ENCODE data around the gene ITGB1. TPM values are rescaled to one million over a fixed set of nuclear protein-coding genes. Genes with fewer than 3 reads are reported as not detected.

The ITGB1 gene
- total RNA-seq, 1 experiment from 2014 or later, result 223 TPM

- Histone ChIP-seq H3K9ac (ENCODE audit: extremely low read depth, insufficient read length, low read length) (no peak overlapping the region), H3K4me1 (ENCODE audit: insufficient read depth, low read length) (peaks cover 8% of the 10 kb centered on the region; the same call in 1 of the 2 replicates), H3K27ac (ENCODE audit: insufficient read length, low read depth, low read length) (no peak overlapping the region)
Measured at GRCh38 chr10:32955790-32956189, 2.2 kb downstream of the ITGB1 start.

More at GRCh38 chr10:32955790-32956189, 2.2 kb downstream of the ITGB1 start:
- peaks cover 52% of the 10 kb centered on the region; the same call in 1 of the 2 replicates for H3K79me2 ChIP-seq (ENCODE audit: insufficient read depth, low read length)
- Mint-ChIP-seq H3K9me3 (no peaks in the 10 kb centered on the region), H3K4me3 (peak overlapping the region; percentile 76 to 83), H3K27ac (no peak overlapping the region; a peak in 1 of 7 replicates), H3K4me1 (peaks cover 75 to 77% of the 10 kb centered on the region in 2 experiments), H3K36me3 (ENCODE audit: insufficient read depth in 1 of 3, low read depth in 3 of 3) (peaks cover 0 to 1% (median 0%) of the 10 kb centered on the region in 3 experiments; a peak in 2 of 7 replicates), H3K27me3 (ENCODE audit: low read depth) (no peaks in the 10 kb centered on the region)
- H2BK120ac ChIP-seq (ENCODE audit: low read depth, low read length, poor library complexity, severe bottlenecking), result no peak overlapping the region
- no peak overlapping the region for H3K4ac ChIP-seq (ENCODE audit: low read depth, low read length)
- H2BK5ac ChIP-seq (ENCODE audit: insufficient read length, low read length), result no peak overlapping the region
- H3K23me2 ChIP-seq (ENCODE audit: insufficient read length, low read depth, low read length, poor library complexity, severe bottlenecking), result peaks cover 14% of the 10 kb centered on the region
- H3K18ac ChIP-seq (ENCODE audit: insufficient read length, low read depth, low read length), result no peak overlapping the region
- no peak overlapping the region for H4K5ac ChIP-seq (ENCODE audit: insufficient read length, low read depth, low read length)
- H3K56ac ChIP-seq (ENCODE audit: insufficient read length, low read depth, low read length), result no peak overlapping the region
- no peak for DNase-seq
- H3K79me1 ChIP-seq (ENCODE audit: insufficient read depth, low read depth, low read length, poor library complexity, severe bottlenecking), result no peaks in the 10 kb centered on the region
- H3T11ph ChIP-seq (ENCODE audit: low read length), result no peak overlapping the region
- no peak overlapping the region for H4K8ac ChIP-seq (replicated peaks; ENCODE audit: insufficient read length, low read depth, low read length)
- no peak overlapping the region for H3K14ac ChIP-seq (ENCODE audit: insufficient read depth, low read length)
- H2BK15ac ChIP-seq (ENCODE audit: low read depth, low read length), result no peak overlapping the region
- no peak overlapping the region for H4K91ac ChIP-seq (ENCODE audit: insufficient read length, low read depth, low read length)
- no peaks in the 10 kb centered on the region for H3K9me3 ChIP-seq (ENCODE audit: control insufficient read depth, low read depth, low read length)
- H4K20me1 ChIP-seq (ENCODE audit: control insufficient read depth, insufficient read depth, insufficient read length), result no peaks in the 10 kb centered on the region
- peak overlapping the region; percentile 55 for H3K4me2 ChIP-seq (ENCODE audit: insufficient read depth, insufficient read length, low read length)
- H3K23ac ChIP-seq (ENCODE audit: insufficient read length, low read depth, low read length), result no peak overlapping the region
- H2BK12ac ChIP-seq (ENCODE audit: insufficient read length, low read depth, low read length), result no peak overlapping the region
- no CpG with 5 or more reads among the region's 1 CpG for WGBS (ENCODE audit: extremely low coverage, insufficient read length, low lambda C conversion rate)
- no peak overlapping the region for H2AK5ac ChIP-seq (ENCODE audit: insufficient read length, low read length)
- no peak overlapping the region for H2BK20ac ChIP-seq (ENCODE audit: low read depth, low read length, poor library complexity, severe bottlenecking)
- no peak overlapping the region for H2AFZ ChIP-seq (ENCODE audit: low read length)
- H3K27me3 ChIP-seq (ENCODE audit: insufficient read depth, low read length), result no peaks in the 10 kb centered on the region
- no peak for TF ChIP-seq CTCF (conservative IDR thresholded peaks at IDR 0.05)

Data from H9 (cell line).